GM12891 (cell line): ENCODE data around the gene SNUPN.

Experiments
- POLR2A ChIP-seq: IDR thresholded peaks from 2 replicates; pipeline ENCODE4 v1.6.1; 2011; ENCODE audit warnings: low read depth, low read length, control low read depth
- POLR2AphosphoS5 ChIP-seq: IDR thresholded peaks from 2 replicates; pipeline ENCODE4 v1.6.1; 2011; ENCODE audit warnings: low read depth, low read length, control low read depth
- POU2F2 ChIP-seq: IDR thresholded peaks from 2 replicates; pipeline ENCODE4 v1.6.1; 2011; ENCODE audit warnings: low read depth, mild to moderate bottlenecking, control low read depth, low read length, moderate library complexity
- TAF1 ChIP-seq: IDR thresholded peaks from 2 replicates; pipeline ENCODE4 v1.6.1; 2011; ENCODE audit warnings: low read depth, low read length, control low read depth

- no peak for TF ChIP-seq POU2F2
- TF ChIP-seq POLR2AphosphoS5, result no peak
- no peak for TF ChIP-seq POLR2A
- no peak for TF ChIP-seq TAF1
Measured at GRCh38 chr15:75663931-75664421, 38.5 kb upstream of the SNUPN start.
